H9 (cell line): ENCODE measurements around the gene MAP1S. TPM values are rescaled to one million over a fixed set of nuclear protein-coding genes. Genes with fewer than 3 reads are reported as not detected.

Experiments
- DNase-seq: peaks from one replicate; pipeline ENCODE4 v3.0.0-alpha.2; 2017
- H2AFZ ChIP-seq: one replicate; pipeline ENCODE4 v1.6.1; 2013; ENCODE audit warnings: mild to moderate bottlenecking, low read length, control low read depth, moderate library complexity
- H2AK5ac ChIP-seq: 2 replicates; pipeline ENCODE4 v1.6.1; 2013; ENCODE audit warnings: low read length, control low read depth, mixed read lengths; ENCODE audit not compliant: insufficient read length
- H2BK120ac ChIP-seq: one replicate; pipeline ENCODE4 v1.6.1; 2013; ENCODE audit warnings: low read depth, mild to moderate bottlenecking, low read length, control low read depth, inconsistent platforms; ENCODE audit not compliant: poor library complexity, severe bottlenecking
- H2BK12ac ChIP-seq: 2 replicates; pipeline ENCODE4 v1.6.1; 2013; ENCODE audit warnings: low read length, control low read depth, mixed read lengths, low read depth; ENCODE audit not compliant: insufficient read length
- H2BK15ac ChIP-seq: 2 replicates; pipeline ENCODE4 v1.6.1; 2013; ENCODE audit warnings: low read depth, low read length, control low read depth
- H2BK20ac ChIP-seq: one replicate; pipeline ENCODE4 v1.6.1; 2013; ENCODE audit warnings: low read depth, mild to moderate bottlenecking, low read length, control low read depth, inconsistent platforms; ENCODE audit not compliant: poor library complexity, severe bottlenecking
- H2BK5ac ChIP-seq: 2 replicates; pipeline ENCODE4 v1.6.1; 2013; ENCODE audit warnings: low read length, control low read depth, mixed read lengths; ENCODE audit not compliant: insufficient read length
- H3K14ac ChIP-seq: 2 replicates; pipeline ENCODE4 v1.6.1; 2013; ENCODE audit warnings: low read length, control low read depth; ENCODE audit not compliant: insufficient read depth
- H3K18ac ChIP-seq: 2 replicates; pipeline ENCODE4 v1.6.1; 2013; ENCODE audit warnings: low read depth, mild to moderate bottlenecking, mixed read lengths, low read length, control low read depth; ENCODE audit not compliant: insufficient read length
- H3K23ac ChIP-seq: 2 replicates; pipeline ENCODE4 v1.6.1; 2013; ENCODE audit warnings: low read length, control low read depth, mixed read lengths, low read depth; ENCODE audit not compliant: insufficient read length
- H3K23me2 ChIP-seq: 2 replicates; pipeline ENCODE4 v1.6.1; 2013; ENCODE audit warnings: low read depth, mild to moderate bottlenecking, mixed read lengths, low read length, control low read depth; ENCODE audit not compliant: insufficient read length, poor library complexity, severe bottlenecking
- H3K27ac ChIP-seq: 2 replicates; pipeline ENCODE4 v1.5.1; 2013; ENCODE audit warnings: low read length, control low read depth, mixed read lengths, low read depth; ENCODE audit not compliant: insufficient read length
- H3K27me3 ChIP-seq: 2 replicates; pipeline ENCODE4 v1.6.1; 2013; ENCODE audit warnings: low read length, control low read depth, inconsistent platforms; ENCODE audit not compliant: insufficient read depth
- H3K4ac ChIP-seq: 2 replicates; pipeline ENCODE4 v1.6.1; 2013; ENCODE audit warnings: low read depth, mild to moderate bottlenecking, control low read depth, inconsistent platforms, low read length, moderate library complexity
- H3K4me1 ChIP-seq: 2 replicates; pipeline ENCODE4 v1.6.1; 2013; ENCODE audit warnings: low read length, control low read depth, inconsistent platforms; ENCODE audit not compliant: insufficient read depth
- H3K4me2 ChIP-seq: 2 replicates; pipeline ENCODE4 v1.6.1; 2013; ENCODE audit warnings: low read length, control low read depth, mixed read lengths; ENCODE audit not compliant: insufficient read length, insufficient read depth
- H3K56ac ChIP-seq: 2 replicates; pipeline ENCODE4 v1.6.1; 2013; ENCODE audit warnings: low read depth, mild to moderate bottlenecking, mixed read lengths, low read length, control low read depth; ENCODE audit not compliant: insufficient read length
- H3K79me1 ChIP-seq: 2 replicates; pipeline ENCODE4 v1.6.1; 2013; ENCODE audit warnings: low read depth, mild to moderate bottlenecking, moderate library complexity, low read length, control low read depth, inconsistent platforms; ENCODE audit not compliant: insufficient read depth, poor library complexity, severe bottlenecking
- H3K79me2 ChIP-seq: 2 replicates; pipeline ENCODE4 v1.6.1; 2013; ENCODE audit warnings: low read length, control low read depth, inconsistent platforms; ENCODE audit not compliant: insufficient read depth
- H3K9ac ChIP-seq: 2 replicates; pipeline ENCODE4 v1.6.1; 2013; ENCODE audit warnings: low read length, control low read depth, mixed read lengths; ENCODE audit not compliant: insufficient read length; ENCODE audit errors: extremely low read depth
- H3K9me3 ChIP-seq: one replicate; pipeline ENCODE4 v1.6.1; 2013; ENCODE audit warnings: low read depth, low read length, inconsistent platforms; ENCODE audit not compliant: control insufficient read depth
- H3T11ph ChIP-seq: one replicate; pipeline ENCODE4 v1.6.1; 2013; ENCODE audit warnings: mild to moderate bottlenecking, low read length, control low read depth, inconsistent platforms
- H4K20me1 ChIP-seq: one replicate; pipeline ENCODE4 v1.6.1; 2013; ENCODE audit not compliant: control insufficient read depth, insufficient read length, insufficient read depth
- H4K5ac ChIP-seq: 2 replicates; pipeline ENCODE4 v1.6.1; 2013; ENCODE audit warnings: low read depth, mild to moderate bottlenecking, mixed read lengths, low read length, control low read depth; ENCODE audit not compliant: insufficient read length
- H4K8ac ChIP-seq: replicated peaks from 2 replicates; pipeline ENCODE4 v1.6.1; 2013; ENCODE audit warnings: low read length, control low read depth, mixed read lengths, low read depth; ENCODE audit not compliant: insufficient read length
- H4K91ac ChIP-seq: 2 replicates; pipeline ENCODE4 v1.6.1; 2013; ENCODE audit warnings: low read depth, mild to moderate bottlenecking, moderate library complexity, mixed read lengths, low read length, control low read depth; ENCODE audit not compliant: insufficient read length
- H3K27ac Mint-ChIP-seq, 3 experiments: 2 replicates in 2 of 3; 3 replicates in 1 of 3; pipeline ENCODE4 v1.8.0; 2020 to 2021; ENCODE audit warnings: mixed read lengths in 3 of 3, mild to moderate bottlenecking in 1 of 3, moderate library complexity in 1 of 3
- H3K27me3 Mint-ChIP-seq: 2 replicates; pipeline ENCODE4 v1.8.0; 2021; ENCODE audit warnings: low read depth, mild to moderate bottlenecking, moderate library complexity, mixed read lengths
- H3K36me3 Mint-ChIP-seq, 3 experiments: 2 replicates in 2 of 3; 3 replicates in 1 of 3; pipeline ENCODE4 v1.8.0; 2020 to 2021; ENCODE audit warnings: low read depth in 3 of 3, mixed read lengths in 3 of 3; ENCODE audit not compliant: insufficient read depth in 1 of 3
- H3K4me1 Mint-ChIP-seq, 2 experiments: 2 replicates each; pipeline ENCODE4 v1.8.0; 2020; ENCODE audit warnings: mixed read lengths in 2 of 2
- H3K4me3 Mint-ChIP-seq, 2 experiments: 2 replicates in 1 of 2; 3 replicates in 1 of 2; pipeline ENCODE4 v1.8.0; 2020 to 2021; ENCODE audit warnings: mild to moderate bottlenecking in 2 of 2, mixed read lengths in 2 of 2, moderate library complexity in 1 of 2
- H3K9me3 Mint-ChIP-seq, 2 experiments: 2 replicates in 1 of 2; 3 replicates in 1 of 2; pipeline ENCODE4 v1.8.0; 2020; ENCODE audit warnings: mild to moderate bottlenecking in 2 of 2, mixed read lengths in 2 of 2, moderate library complexity in 1 of 2
- CTCF ChIP-seq: fragments of 200-600 bp; sonication (generic); conservative IDR thresholded peaks from 3 replicates; pipeline ENCODE4 v1.8.0; 2021; ENCODE audit warnings: antibody characterized with exemption, mild to moderate bottlenecking
- WGBS: extraction: QIAGEN DNeasy Blood & Tissue Kit; methylation state at CpG from one replicate; pipeline ENCODE4 v1.1.7; 2013; ENCODE audit warnings: missing lambda C conversion rate, low lambda C conversion rate, mixed read lengths; ENCODE audit not compliant: insufficient read length; ENCODE audit errors: extremely low coverage; 5-methylcytosine and 5-hydroxymethylcytosine counted together
- total RNA-seq: library from RNA; stranded (reverse); gene quantifications from 2 replicates; pipeline ENCODE4 v1.2.1, GENCODE V29; 2021

MAP1S gene
- total RNA-seq, 1 experiment from 2014 or later, result 160 TPM

- WGBS, result no CpG with 5 or more reads among the region's 12 CpGs
- H3K36me3 Mint-ChIP-seq, result peaks cover 25 to 43% (median 41%) of the 10 kb centered on the region in 3 experiments; a peak in 6 of 7 replicates
- no peak overlapping the region for H3T11ph ChIP-seq
- no peak overlapping the region for H3K14ac ChIP-seq
- peaks cover 25 to 30% of the 10 kb centered on the region in 2 experiments for H3K4me1 Mint-ChIP-seq
- peak overlapping the region in 2 of 3 experiments; percentile 14 to 85; a peak in 2 of 7 replicates for H3K27ac Mint-ChIP-seq
- no peak overlapping the region for H3K56ac ChIP-seq
- no peaks in the 10 kb centered on the region for H4K20me1 ChIP-seq
- no peak overlapping the region for H4K8ac ChIP-seq
- H3K23ac ChIP-seq, result no peak overlapping the region
- no peak overlapping the region for H2BK5ac ChIP-seq
- no peak overlapping the region for H4K91ac ChIP-seq
- H2BK12ac ChIP-seq, result no peak overlapping the region
- H3K4me1 ChIP-seq, result peaks cover 7% of the 10 kb centered on the region
- H4K5ac ChIP-seq, result no peak overlapping the region
- H3K4me2 ChIP-seq, result no peak overlapping the region
- no peaks in the 10 kb centered on the region for H3K27me3 Mint-ChIP-seq
- H3K9me3 Mint-ChIP-seq, result no peaks in the 10 kb centered on the region; a peak in 1 of 5 replicates
- peaks cover 14% of the 10 kb centered on the region for H3K79me1 ChIP-seq
- no peak overlapping the region for H2BK120ac ChIP-seq
- H3K4ac ChIP-seq, result no peak overlapping the region
- H3K9ac ChIP-seq, result no peak overlapping the region
- H2BK20ac ChIP-seq, result no peak overlapping the region
- no peaks in the 10 kb centered on the region for H3K27me3 ChIP-seq
- no peak for DNase-seq
- H3K79me2 ChIP-seq, result peaks cover 14% of the 10 kb centered on the region; the same call in 1 of the 2 replicates
- no peak overlapping the region for H3K18ac ChIP-seq
- no peak overlapping the region for H2BK15ac ChIP-seq
- H3K23me2 ChIP-seq, result peaks cover 6% of the 10 kb centered on the region
- no peak overlapping the region for H2AK5ac ChIP-seq
- no peak overlapping the region for H3K27ac ChIP-seq
- H3K9me3 ChIP-seq, result no peaks in the 10 kb centered on the region
- H3K4me3 Mint-ChIP-seq, result peak overlapping the region; percentile 82 to 85
- TF ChIP-seq CTCF, result no peak
- no peak overlapping the region for H2AFZ ChIP-seq
These were observed 1.9 kb downstream of the MAP1S start for GRCh38 chr19:17721111-17721628.
